Neural crest cell (in vitro differentiated cells): ENCODE measurements around the gene OR5K1. TPM values are rescaled to one million over a fixed set of nuclear protein-coding genes. Genes with fewer than 3 reads are reported as not detected.

ENCODE experiments used
- DNase-seq: peaks from one replicate; pipeline ENCODE4 v3.0.0; 2021; ENCODE audit warnings: low read depth, mixed read lengths, low spot score
- H3K27ac Mint-ChIP-seq: one replicate; pipeline ENCODE4 v1.8.0; 2021; ENCODE audit warnings: mild to moderate bottlenecking, mixed read lengths; ENCODE audit not compliant: unreplicated experiment
- H3K27me3 Mint-ChIP-seq: 2 replicates; pipeline ENCODE4 v1.8.0; 2021; ENCODE audit warnings: low read depth, mild to moderate bottlenecking, mixed read lengths
- H3K36me3 Mint-ChIP-seq: 2 replicates; pipeline ENCODE4 v1.8.0; 2021; ENCODE audit warnings: low read depth, mild to moderate bottlenecking, mixed read lengths
- H3K4me1 Mint-ChIP-seq: 2 replicates; pipeline ENCODE4 v1.8.0; 2021; ENCODE audit warnings: mixed read lengths
- H3K4me3 Mint-ChIP-seq: one replicate; pipeline ENCODE4 v1.8.0; 2021; ENCODE audit warnings: mild to moderate bottlenecking, mixed read lengths
- H3K9me3 Mint-ChIP-seq: 2 replicates; pipeline ENCODE4 v1.8.0; 2021; ENCODE audit warnings: mixed read lengths
- CTCF ChIP-seq: fragments of 200-600 bp; sonication (generic); conservative IDR thresholded peaks from 2 replicates; pipeline ENCODE4 v1.5.0; 2021; ENCODE audit warnings: antibody characterized with exemption, mild to moderate bottlenecking
- total RNA-seq: library from RNA; stranded (reverse); gene quantifications from 2 replicates; pipeline ENCODE4 v1.2.1, GENCODE V29; 2021

OR5K1 gene
- total RNA-seq, 1 donor from 2014 or later: not detected

DNA sequence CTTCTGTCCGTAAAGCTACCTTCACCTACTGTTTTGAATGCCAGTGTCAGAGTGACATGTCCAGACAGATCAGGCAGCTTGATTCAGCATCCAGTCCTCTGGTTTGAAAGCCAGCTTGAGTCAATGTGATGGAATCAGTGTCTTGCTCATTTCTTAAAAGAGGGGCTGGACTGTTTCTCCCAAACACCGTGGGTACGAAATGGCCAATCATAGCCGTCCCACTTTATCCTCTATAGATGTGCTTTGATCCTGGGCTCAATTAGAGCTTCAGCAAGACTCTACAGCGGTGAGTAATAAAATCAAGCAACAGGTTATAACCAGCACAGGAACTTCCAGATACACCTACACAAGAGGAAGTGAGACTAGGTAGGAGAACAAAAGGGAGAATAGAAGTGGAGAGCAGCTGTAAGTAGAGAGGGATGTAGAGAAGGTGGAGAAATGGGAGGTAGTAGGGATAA, 17.0 kb upstream of the OR5K1 start:
- no peak for DNase-seq
- TF ChIP-seq CTCF: no peak
- H3K4me1 Mint-ChIP-seq: no peaks in the 10 kb centered on the region
- no peaks in the 10 kb centered on the region for H3K9me3 Mint-ChIP-seq
- H3K27ac Mint-ChIP-seq: no peak overlapping the region
- H3K27me3 Mint-ChIP-seq: peaks cover 7% of the 10 kb centered on the region
- no peak overlapping the region for H3K4me3 Mint-ChIP-seq
- no peaks in the 10 kb centered on the region for H3K36me3 Mint-ChIP-seq

DNA sequence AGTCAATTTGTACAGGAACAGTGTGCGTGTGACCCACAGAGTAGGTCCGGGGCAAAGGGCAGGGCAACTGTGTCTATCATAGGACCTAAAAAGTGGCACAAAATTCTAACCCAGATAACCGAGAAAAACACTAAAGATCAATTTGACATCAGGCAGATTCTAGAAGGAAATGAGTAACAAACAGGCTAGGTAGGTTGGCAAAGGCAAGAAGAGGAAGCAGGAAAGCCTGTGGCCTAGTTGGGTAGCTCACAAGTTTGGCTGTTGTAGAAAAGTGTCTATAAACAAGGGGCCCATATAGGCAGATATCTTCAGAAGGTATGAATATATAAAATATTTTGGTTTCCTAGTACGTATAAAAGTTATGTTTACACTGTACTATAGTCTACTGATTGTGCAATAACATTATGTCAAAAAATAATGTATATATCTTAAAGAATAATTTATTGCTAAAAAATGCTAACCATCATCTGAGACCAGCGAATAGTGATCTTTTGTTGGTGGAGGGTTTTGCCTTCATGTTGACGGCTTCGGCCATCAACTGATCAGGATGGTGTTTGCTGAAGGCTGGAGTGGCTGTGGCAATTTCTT, 13.3 kb upstream of the OR5K1 start:
- no peak for DNase-seq
- Mint-ChIP-seq H3K4me3 (no peak overlapping the region), H3K4me1 (no peaks in the 10 kb centered on the region), H3K27me3 (peaks cover 7% of the 10 kb centered on the region), H3K36me3 (no peaks in the 10 kb centered on the region), H3K27ac (no peak overlapping the region), H3K9me3 (no peaks in the 10 kb centered on the region)
- no peak for TF ChIP-seq CTCF

DNA sequence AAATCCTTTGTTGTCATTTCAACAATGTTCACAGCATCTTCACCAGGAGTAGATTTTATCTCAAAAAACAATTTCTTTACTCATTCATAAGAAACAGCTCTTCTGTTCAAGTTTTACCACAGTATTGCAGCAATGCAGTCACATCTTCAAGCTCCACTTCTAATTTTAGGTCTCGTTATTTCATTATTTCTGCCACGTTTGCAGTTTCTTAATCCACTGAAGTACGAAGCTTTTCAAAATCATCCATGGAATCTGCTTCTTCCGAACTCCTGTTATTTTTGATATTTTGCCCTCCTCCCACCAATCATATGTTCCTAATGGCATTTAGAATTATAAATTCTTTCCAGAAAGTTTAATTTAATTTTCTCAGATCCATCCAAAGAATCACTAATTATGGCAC, 12.6 kb upstream of the OR5K1 start:
- DNase-seq: no peak
- no peak overlapping the region for H3K27ac Mint-ChIP-seq
- H3K27me3 Mint-ChIP-seq: peaks cover 7% of the 10 kb centered on the region
- no peaks in the 10 kb centered on the region for H3K9me3 Mint-ChIP-seq
- no peak overlapping the region for H3K4me3 Mint-ChIP-seq
- no peaks in the 10 kb centered on the region for H3K36me3 Mint-ChIP-seq
- H3K4me1 Mint-ChIP-seq: no peaks in the 10 kb centered on the region
- no peak for TF ChIP-seq CTCF

DNA sequence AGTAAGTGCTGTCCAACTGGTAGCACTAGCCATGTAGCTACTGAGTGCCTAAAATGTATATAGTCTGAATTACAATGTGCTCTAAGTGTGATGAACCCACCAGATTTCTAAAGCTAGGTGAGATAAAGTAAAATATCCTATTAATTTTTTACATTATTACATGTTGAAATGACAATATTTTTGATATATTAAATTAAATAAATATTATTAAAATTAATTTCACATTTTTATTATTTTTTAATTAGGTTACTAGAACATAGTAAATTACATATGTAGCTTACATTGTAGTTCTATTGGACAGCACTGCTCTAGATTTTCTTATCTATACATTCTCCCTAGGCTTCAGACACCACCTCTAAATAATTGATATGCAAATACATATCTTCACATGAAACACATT, 9.2 kb upstream of the OR5K1 start:
- H3K4me1 Mint-ChIP-seq: no peaks in the 10 kb centered on the region

DNA sequence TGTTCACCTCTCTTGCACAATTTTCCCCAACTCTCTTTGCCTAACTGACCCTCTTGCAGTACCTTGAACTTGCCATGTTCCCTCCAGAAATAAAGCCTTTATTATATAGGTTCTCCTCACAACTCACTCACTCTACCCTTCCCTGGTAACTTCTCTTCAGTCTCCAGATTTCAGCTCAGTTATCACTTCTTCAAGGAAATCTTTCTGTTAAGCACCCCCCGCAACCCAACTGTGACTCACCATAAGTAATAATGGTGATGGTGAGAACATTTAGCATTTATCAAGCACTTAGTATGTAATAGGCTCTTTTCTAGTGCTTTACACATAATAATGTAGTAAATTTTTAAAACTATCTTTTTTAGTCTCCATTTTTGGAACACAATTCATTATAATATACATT, 8.1 kb upstream of the OR5K1 start:
- H3K27ac Mint-ChIP-seq: no peak overlapping the region
- no peaks in the 10 kb centered on the region for H3K36me3 Mint-ChIP-seq

More for the DNA sequence above, 9.2 kb upstream of the OR5K1 start:
- no peak for TF ChIP-seq CTCF
- Mint-ChIP-seq H3K9me3 (no peaks in the 10 kb centered on the region), H3K4me3 (no peak overlapping the region), H3K36me3 (no peaks in the 10 kb centered on the region), H3K27me3 (peaks cover 2% of the 10 kb centered on the region), H3K27ac (no peak overlapping the region)
- no peak for DNase-seq

More for the DNA sequence above, 8.1 kb upstream of the OR5K1 start:
- DNase-seq: no peak
- H3K4me3 Mint-ChIP-seq: no peak overlapping the region
- no peaks in the 10 kb centered on the region for H3K4me1 Mint-ChIP-seq
- H3K27me3 Mint-ChIP-seq: peaks cover 2% of the 10 kb centered on the region
- TF ChIP-seq CTCF: no peak
- no peaks in the 10 kb centered on the region for H3K9me3 Mint-ChIP-seq
